Retinal pigment epithelial cell (primary cell): ENCODE measurements around the gene DMBT1.

Experiments used
- DNase-seq: peaks from one replicate; pipeline ENCODE4 v3.0.0-alpha.2; 2010; ENCODE audit warnings: low read depth
- H3K4me3 ChIP-seq: 2 replicates; pipeline ENCODE4 v1.5.1; 2011; ENCODE audit warnings: mild to moderate bottlenecking, low read length, control low read depth, moderate library complexity
- TF ChIP-seq, protein P1 (sequence below): conservative IDR thresholded peaks from 2 replicates; pipeline ENCODE4 v1.5.1; 2011; ENCODE audit warnings: low read depth, low read length, control low read depth, inconsistent platforms

The DMBT1 gene

DNA sequence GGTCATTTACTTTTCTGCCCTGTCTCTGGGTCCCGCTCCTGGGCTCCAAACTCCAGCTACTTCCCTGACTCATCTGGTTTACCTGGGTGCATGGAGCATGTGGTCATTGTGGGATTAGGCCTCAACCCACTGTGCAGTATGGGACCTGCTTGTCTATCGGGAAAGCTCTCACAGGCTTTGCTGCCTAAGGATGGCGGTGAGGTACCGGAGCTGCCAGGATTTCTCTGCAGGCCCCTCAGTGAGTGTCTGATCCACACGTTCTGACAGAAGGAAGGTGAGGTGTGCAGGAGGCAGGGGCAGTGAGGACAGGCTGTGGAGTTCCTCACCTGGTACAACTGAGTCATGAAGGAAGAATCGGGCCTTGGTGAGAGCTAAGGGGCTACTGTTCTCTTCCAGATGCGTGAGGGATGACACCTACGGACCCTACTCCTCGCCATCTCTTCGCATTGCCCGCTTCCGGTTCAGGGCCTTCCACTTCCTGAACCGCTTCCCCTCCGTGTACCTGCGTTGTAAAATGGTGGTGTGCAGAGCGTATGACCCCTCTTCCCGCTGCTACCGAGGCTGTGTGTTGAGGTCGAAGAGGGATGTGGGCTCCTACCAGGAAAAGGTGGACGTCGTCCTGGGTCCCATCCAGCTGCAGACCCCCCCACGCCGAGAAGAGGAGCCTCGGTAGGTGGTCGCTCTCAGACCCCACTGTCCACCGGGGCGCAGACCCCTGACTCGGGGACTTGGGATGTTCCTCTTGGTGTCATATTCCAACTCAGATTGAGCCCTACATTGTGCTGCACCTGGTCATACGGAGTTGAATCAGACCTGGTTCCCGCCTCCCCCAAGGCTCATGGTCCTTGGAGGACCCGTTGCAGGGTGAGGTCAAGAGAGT is 82.4 kb downstream of the DMBT1 start:
- TF ChIP-seq, protein P1, sequence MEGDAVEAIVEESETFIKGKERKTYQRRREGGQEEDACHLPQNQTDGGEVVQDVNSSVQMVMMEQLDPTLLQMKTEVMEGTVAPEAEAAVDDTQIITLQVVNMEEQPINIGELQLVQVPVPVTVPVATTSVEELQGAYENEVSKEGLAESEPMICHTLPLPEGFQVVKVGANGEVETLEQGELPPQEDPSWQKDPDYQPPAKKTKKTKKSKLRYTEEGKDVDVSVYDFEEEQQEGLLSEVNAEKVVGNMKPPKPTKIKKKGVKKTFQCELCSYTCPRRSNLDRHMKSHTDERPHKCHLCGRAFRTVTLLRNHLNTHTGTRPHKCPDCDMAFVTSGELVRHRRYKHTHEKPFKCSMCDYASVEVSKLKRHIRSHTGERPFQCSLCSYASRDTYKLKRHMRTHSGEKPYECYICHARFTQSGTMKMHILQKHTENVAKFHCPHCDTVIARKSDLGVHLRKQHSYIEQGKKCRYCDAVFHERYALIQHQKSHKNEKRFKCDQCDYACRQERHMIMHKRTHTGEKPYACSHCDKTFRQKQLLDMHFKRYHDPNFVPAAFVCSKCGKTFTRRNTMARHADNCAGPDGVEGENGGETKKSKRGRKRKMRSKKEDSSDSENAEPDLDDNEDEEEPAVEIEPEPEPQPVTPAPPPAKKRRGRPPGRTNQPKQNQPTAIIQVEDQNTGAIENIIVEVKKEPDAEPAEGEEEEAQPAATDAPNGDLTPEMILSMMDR, result no peak
- H3K4me3 ChIP-seq, result no peak overlapping the region
- DNase-seq, result no peak

DNA sequence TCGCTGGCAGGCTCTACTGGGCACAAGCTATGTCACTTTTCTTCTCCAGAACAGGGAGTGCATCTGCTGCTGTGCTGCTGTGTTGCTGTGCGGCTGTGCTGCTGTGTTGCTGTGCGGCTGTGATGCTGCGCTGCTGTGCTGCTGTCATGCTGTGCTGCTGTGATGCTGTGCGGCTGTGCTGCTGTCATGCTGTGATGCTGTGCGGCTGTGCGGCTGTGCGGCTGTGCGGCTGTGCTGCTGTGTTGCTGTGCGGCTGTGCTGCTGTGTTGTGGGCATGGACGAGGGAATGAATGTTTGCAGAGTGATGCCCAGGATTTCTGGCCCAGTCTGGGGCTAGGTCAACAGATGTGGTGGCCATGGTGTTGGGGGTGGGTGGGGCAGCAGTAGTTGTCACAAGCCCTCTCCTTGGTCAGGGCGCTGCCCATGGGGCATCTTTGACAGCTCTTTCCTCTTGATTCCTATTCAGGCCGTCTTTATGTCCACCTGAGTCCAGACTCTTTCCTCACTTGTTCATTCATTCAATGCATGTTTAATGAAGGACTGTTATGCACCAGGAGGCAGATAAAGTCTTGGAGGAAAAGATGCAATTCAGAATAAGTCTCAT is 83.5 kb downstream of the DMBT1 start:
- TF ChIP-seq, protein P1, result no peak
- DNase-seq, result no peak
- H3K4me3 ChIP-seq, result no peak overlapping the region

GRCh38 chr10:122646511-122647382 is 86.2 kb downstream of the DMBT1 start:
- H3K4me3 ChIP-seq, result no peak overlapping the region
- TF ChIP-seq, protein P1, result no peak
- no peak for DNase-seq

DNA sequence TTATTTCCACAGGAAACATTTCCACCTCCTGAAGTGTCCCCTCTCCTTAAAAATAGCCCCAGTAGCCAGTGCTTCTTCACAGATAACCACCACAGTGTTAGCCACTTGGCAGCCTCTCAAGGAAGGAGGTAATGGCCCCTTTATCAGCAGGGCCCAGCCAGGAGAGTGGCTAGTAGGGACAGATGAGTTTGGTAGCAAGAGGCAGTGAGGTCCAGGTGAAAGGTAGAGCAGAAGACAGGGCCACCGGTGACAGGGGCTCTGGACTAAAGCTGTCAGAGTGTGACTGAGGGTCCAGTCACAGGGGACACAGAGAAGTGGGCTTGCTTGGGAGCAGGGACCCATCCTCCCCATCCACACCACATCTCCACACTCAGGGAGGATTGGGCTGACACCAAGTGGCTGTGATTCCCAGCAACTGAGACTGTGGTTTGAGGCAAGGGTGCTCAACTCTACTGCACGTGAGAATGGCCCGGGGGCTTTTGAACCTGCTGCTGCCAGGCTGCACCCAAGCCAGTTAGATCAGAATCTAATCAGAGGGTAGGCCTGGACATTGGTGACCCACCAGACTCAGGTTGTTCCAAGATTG is 86.9 kb downstream of the DMBT1 start:
- TF ChIP-seq, protein P1, result no peak
- DNase-seq, result no peak
- no peak overlapping the region for H3K4me3 ChIP-seq

GRCh38 chr10:122648599-122649428 is 88.3 kb downstream of the DMBT1 start:
- H3K4me3 ChIP-seq, result no peak overlapping the region
- no peak for DNase-seq
- TF ChIP-seq, protein P1, result peak; percentile 74

DNA sequence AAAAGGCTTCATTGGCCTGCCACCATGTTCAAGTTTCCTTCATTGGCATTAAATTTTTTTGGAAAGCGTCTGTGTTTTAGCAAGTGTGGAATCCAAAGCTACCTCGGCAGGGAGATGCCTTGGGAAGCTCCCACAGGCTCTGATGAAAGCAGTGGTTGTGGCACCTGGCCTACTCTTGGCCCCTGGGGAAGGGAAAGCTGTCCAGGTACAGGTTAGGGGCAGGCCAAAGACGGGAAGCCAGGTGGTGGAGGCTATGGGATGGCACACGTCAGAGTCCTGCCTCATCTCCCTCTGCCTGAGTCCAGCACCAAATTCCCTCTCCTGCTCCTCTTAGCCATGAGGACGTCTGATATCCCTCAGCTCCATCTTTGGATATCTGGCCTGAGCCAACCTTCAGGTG is 89.3 kb downstream of the DMBT1 start:
- TF ChIP-seq, protein P1, result no peak
- no peak for DNase-seq
- no peak overlapping the region for H3K4me3 ChIP-seq
